Measurements from ENCODE around the gene APMAP. TPM values are rescaled to one million over a fixed set of nuclear protein-coding genes. Genes with fewer than 3 reads are reported as not detected.

APMAP gene
- total and polyA plus RNA-seq, 2 experiments from 2014 or later = 110 to 123 TPM

GRCh38 chr20:25036331-25036936, 43.9 kb upstream of the APMAP start:
- 70% methylated on average over 7 of the region's 7 CpGs for WGBS (ENCODE audit: low lambda C conversion rate, missing lambda C conversion rate)
- no peak for DNase-seq (ENCODE audit: low spot score)
- Histone ChIP-seq H3K27ac (no peak overlapping the region), H3K36me3 (replicated peaks; ENCODE audit: insufficient read depth, low read depth) (no peaks in the 10 kb centered on the region), H3K79me2 (peaks cover 12% of the 10 kb centered on the region), H3K4me1 (ENCODE audit: insufficient read depth) (peaks cover 51% of the 10 kb centered on the region), H2AFZ (no peak overlapping the region), H3K9me2 (replicated peaks; ENCODE audit: insufficient read depth) (no peaks in the 10 kb centered on the region), H3K4me2 (no peak overlapping the region), H4K20me1 (ENCODE audit: insufficient read depth, poor library complexity, severe bottlenecking) (peaks cover 4% of the 10 kb centered on the region), H3K27me3 (no peaks in the 10 kb centered on the region), H3K4me3 (no peak overlapping the region), H3K9me3 (ENCODE audit: low read depth) (no peaks in the 10 kb centered on the region)
- TF ChIP-seq EZH2 (IDR thresholded peaks at IDR 0.05; ENCODE audit: borderline replicate concordance) (no peak), EZH2phosphoT487 (IDR thresholded peaks at IDR 0.05; ENCODE audit: low read depth, severe bottlenecking, unreplicated experiment) (no peak)
- TF ChIP-seq, protein P1, sequence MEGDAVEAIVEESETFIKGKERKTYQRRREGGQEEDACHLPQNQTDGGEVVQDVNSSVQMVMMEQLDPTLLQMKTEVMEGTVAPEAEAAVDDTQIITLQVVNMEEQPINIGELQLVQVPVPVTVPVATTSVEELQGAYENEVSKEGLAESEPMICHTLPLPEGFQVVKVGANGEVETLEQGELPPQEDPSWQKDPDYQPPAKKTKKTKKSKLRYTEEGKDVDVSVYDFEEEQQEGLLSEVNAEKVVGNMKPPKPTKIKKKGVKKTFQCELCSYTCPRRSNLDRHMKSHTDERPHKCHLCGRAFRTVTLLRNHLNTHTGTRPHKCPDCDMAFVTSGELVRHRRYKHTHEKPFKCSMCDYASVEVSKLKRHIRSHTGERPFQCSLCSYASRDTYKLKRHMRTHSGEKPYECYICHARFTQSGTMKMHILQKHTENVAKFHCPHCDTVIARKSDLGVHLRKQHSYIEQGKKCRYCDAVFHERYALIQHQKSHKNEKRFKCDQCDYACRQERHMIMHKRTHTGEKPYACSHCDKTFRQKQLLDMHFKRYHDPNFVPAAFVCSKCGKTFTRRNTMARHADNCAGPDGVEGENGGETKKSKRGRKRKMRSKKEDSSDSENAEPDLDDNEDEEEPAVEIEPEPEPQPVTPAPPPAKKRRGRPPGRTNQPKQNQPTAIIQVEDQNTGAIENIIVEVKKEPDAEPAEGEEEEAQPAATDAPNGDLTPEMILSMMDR (IDR thresholded peaks at IDR 0.05; ENCODE audit: poor library complexity) = no peak

- Histone ChIP-seq H3K79me2 (peaks cover 15% of the 10 kb centered on the region), H3K9me3 (ENCODE audit: low read depth) (no peaks in the 10 kb centered on the region), H2AFZ (no peak overlapping the region), H3K4me2 (no peak overlapping the region), H4K20me1 (ENCODE audit: insufficient read depth, poor library complexity, severe bottlenecking) (peaks cover 4% of the 10 kb centered on the region), H3K9me2 (replicated peaks; ENCODE audit: insufficient read depth) (no peaks in the 10 kb centered on the region), H3K27me3 (no peaks in the 10 kb centered on the region), H3K27ac (no peak overlapping the region), H3K4me3 (no peak overlapping the region), H3K4me1 (ENCODE audit: insufficient read depth) (peaks cover 53% of the 10 kb centered on the region), H3K36me3 (replicated peaks; ENCODE audit: insufficient read depth, low read depth) (no peaks in the 10 kb centered on the region)
- DNase-seq (ENCODE audit: low spot score) = no peak
- WGBS (ENCODE audit: low lambda C conversion rate, missing lambda C conversion rate) = 71% methylated on average over 4 of the region's 4 CpGs
- TF ChIP-seq EZH2phosphoT487 (IDR thresholded peaks at IDR 0.05; ENCODE audit: low read depth, severe bottlenecking, unreplicated experiment) = no peak
- no peak for TF ChIP-seq EZH2 (IDR thresholded peaks at IDR 0.05; ENCODE audit: borderline replicate concordance)
- TF ChIP-seq, protein P1 (IDR thresholded peaks at IDR 0.05; ENCODE audit: poor library complexity) = no peak
Observed at GRCh38 chr20:25035921-25036320, 43.4 kb upstream of the APMAP start.

DNA sequence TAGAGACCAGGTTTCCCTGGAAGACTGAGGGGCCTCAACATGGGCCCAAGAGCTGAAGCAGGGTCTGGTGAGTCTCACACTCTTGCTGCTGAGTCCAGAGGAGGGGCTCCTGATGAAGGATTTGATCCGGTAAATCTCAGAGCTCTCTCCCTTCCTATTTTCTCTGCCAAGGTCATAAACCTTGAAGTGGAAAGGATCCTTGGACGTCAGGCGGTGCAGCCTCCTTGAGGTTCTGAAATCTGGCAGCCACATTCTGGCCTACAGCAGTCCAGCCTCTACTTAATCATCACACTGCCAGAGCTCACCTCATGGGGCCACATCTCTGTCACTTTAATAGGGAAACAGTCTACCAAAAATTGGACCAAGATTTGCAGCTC, 41.4 kb upstream of the APMAP start:
- H3K36me3 ChIP-seq (replicated peaks; ENCODE audit: insufficient read depth, low read depth) = no peaks in the 10 kb centered on the region
- peaks cover 4% of the 10 kb centered on the region for H4K20me1 ChIP-seq (ENCODE audit: insufficient read depth, poor library complexity, severe bottlenecking)
- H3K9me2 ChIP-seq (replicated peaks; ENCODE audit: insufficient read depth) = no peaks in the 10 kb centered on the region
- peaks cover 35% of the 10 kb centered on the region for H3K4me1 ChIP-seq (ENCODE audit: insufficient read depth)
- peak overlapping the region; percentile 25 for H3K27ac ChIP-seq
- no peak overlapping the region for H2AFZ ChIP-seq
- no peak overlapping the region for H3K4me2 ChIP-seq
- TF ChIP-seq EZH2phosphoT487 (IDR thresholded peaks at IDR 0.05; ENCODE audit: low read depth, severe bottlenecking, unreplicated experiment) = no peak
- no peak for TF ChIP-seq EZH2 (IDR thresholded peaks at IDR 0.05; ENCODE audit: borderline replicate concordance)
- TF ChIP-seq, protein P1 (IDR thresholded peaks at IDR 0.05; ENCODE audit: poor library complexity) = no peak
- no peak overlapping the region for H3K4me3 ChIP-seq
- peaks cover 18% of the 10 kb centered on the region for H3K79me2 ChIP-seq
- DNase-seq (ENCODE audit: low spot score) = no peak
- no peaks in the 10 kb centered on the region for H3K27me3 ChIP-seq
- 68% methylated on average over 3 of the region's 3 CpGs for WGBS (ENCODE audit: low lambda C conversion rate, missing lambda C conversion rate)
- no peaks in the 10 kb centered on the region for H3K9me3 ChIP-seq (ENCODE audit: low read depth)
